GM21717 (cell line): ENCODE measurements around the gene SNTG2.

ENCODE experiments used
- ATAC-seq: cut with Tn5 transposase; IDR thresholded peaks from one replicate; pipeline ENCODE4 v1.9.1; 2021; ENCODE audit warnings: mild to moderate bottlenecking, moderate library complexity; ENCODE audit not compliant: unreplicated experiment

Gene SNTG2

DNA sequence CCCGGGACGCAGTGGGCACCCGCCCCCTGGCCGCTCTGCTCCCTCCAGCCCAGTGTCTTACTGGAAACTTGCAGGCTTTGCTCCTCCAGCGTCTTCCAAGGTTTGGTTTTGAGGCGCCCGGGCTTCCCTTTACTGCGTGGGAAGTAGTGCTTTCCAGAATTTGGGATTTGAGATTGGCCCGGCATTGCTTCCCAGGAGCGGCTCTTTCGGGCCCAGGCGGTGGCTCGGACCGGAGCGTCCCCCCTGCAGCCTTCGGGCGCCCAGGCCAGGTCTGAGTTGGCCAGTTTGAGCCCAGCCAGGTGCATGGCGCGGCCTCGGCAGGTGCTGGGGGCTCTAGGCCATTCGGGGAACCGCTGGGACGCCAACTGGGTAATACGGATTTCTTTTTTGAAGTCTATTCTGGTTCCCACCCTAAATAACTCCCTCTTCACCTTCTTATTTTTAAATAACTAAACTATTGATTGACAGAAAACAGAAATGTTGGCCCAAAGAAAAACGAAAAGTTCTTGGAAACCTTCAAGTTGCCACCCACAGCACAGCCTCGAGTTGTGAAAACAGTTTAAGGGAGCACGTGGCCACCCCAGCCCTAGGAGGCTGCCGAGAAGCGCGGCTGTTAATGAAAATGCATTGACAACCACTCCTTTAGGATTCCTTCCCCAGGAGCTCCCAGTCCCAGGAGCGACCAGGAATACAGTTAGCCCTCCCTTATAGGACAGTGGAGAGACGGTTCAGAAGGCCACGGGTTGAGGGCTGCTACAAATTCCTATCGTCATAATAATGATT lies 766 bp downstream of the SNTG2 start:
- ATAC-seq = no peak

DNA sequence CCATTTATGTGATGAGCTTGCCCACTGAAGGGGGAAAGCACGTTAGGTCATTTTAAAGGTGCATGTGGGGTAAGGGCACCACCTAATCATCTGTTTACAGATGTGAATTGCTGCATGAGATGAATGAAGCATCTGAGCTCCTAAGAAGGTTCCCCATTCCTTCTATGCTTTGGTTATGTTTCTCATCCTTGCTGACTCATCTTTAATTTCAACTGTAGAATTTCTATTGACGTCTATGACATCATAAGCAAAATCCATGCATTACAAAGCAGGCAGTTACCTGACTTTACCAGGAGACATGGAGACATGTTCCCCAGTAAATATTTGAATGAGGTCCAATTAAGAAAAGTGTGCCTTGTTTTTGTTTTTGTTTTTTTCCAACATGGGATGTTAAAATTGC lies 2.8 kb downstream of the SNTG2 start:
- ATAC-seq = no peak

DNA sequence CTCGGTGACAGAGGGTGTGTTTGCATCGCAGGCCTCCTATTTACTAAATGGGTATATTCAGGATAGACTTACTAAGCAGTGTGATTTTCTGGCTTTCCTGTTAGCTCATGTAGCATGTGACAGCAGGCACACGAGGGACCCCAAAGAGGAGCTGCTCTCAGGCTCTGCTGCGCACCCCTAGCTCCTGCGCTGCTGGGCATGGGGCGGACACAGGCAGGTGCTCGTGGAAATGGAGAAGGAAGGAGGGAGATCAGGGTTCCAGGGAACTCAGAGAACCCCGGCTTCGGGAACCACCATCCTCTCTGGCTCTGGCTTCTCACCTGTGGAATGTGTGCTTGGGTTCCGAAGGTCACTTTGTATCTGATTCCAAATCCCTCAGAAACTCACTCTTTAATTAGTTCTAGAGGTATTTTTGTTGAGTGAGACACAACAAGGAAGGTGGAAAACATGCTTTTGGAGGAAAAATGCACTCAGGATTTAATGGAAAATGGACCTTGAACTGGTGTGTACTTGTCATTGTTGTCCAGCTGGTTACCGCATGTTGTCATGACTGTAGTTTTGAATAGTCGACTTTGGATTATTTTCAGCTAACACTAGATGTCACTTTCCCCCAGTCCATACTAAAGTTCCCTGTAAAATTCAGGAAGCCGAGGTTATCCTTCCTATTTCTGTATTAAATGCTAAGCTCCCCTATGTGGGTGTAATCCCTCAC lies 3.5 kb downstream of the SNTG2 start:
- ATAC-seq = no peak

DNA sequence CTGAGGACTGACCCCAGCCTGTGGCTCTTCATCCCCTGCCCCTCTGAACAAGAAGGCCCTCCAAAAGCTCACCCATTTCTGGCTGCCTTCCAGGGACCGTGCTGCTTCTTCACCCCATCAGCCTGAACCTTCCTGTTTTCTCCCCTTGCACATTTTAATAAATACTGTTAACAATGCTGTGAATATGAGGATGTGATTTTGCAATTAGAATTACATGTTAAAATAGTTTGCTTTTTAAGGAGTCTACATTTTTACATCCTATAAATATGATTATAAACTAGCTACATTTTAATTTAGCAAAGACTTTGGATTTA lies 4.0 kb downstream of the SNTG2 start:
- ATAC-seq = no peak

DNA sequence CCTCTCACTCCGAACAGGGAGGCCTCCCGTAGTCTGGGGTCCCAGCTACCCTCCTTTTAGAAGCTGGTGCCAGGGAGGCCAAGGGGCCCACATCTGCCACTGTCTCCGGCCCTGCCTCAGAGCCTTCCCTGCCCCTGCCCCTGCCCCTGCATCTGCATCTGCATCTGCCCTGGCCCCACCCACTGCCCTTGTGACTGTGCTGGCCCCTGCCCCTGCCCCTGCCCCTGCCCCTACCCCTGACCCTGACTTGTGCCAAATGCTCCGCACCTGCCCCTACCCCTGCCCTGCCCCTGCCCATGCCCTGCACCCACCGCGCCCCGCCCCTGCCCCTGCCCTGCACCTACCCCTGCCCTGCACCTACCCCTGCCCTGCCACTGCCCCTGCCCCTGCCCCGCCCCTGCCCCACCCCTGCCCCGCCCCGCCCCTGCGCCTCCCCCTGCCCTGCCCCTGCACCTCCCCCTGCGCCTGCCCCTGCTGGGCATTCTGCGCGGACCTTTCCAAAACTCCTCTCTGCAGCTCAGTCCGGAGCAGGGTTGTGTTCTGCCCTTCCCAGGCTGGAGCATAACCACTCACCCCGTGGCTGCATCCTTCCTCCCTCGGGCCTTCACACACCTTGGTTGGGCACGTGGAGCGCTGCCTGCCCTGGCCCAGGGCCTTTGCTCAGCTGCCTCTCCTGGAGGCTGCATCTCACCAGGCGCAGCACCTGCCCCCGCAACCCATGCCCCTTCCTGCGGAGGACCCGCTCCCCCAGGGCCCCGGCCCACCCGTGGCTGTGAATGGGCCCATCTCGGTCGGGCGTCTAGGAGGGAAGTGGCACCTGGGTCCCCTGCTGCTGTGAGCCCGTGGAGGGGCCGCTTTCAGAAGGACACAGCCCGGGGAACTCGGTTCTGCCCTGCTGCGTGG lies 5.4 kb downstream of the SNTG2 start:
- ATAC-seq = no peak

DNA sequence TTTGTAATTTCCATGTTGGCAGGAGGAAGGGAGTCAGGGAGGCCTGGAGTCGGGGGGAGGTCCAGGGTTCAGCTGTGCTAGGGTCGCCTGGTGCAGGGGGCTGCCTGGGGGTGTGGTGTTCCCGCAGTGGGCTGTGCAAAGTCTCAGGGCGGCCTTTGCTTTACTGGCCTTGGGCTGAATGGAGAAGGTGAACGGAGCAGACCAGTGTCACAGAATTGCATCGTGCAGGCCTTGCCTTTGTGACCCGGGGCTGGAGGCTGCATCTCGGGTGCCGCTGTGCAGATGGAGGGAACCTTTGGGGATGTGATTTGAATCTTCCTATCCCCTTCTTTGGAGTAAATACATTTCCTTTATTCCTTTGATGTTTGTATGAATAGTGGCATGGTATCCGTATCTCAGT lies 8.8 kb downstream of the SNTG2 start:
- ATAC-seq = no peak

DNA sequence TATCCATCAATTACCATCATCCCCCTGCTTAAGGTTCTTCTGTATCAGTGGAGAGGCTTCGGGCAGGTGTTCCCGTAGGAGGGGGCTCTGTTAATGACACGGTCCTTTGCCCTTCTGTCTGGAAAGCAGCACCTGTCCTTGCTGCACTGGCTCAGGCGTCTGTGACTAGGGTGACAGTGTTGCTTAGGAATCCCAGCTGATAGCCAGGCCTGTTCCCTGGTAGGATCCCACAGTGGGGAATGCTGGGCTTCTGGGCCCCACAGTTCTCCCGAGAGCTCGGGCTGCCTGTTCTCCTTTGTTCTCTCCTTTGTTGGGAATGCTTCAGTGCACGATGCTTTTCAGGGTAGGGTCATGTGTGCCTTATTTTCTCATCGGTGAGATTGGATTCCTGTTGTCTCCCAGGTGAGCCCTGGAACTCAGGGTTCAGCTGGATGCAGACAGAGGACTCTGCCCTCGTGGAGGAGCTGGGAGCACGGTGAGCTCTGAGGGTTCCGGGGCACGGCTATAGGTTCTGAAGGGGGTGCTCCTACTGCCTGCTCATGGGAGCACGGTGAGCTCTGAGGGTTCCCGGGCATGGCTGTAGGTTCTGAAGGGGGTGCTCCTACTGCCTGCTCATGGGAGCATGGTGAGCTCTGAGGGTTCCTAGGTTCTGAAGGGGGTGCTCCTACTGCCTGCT lies 9.6 kb downstream of the SNTG2 start:
- ATAC-seq = no peak

DNA sequence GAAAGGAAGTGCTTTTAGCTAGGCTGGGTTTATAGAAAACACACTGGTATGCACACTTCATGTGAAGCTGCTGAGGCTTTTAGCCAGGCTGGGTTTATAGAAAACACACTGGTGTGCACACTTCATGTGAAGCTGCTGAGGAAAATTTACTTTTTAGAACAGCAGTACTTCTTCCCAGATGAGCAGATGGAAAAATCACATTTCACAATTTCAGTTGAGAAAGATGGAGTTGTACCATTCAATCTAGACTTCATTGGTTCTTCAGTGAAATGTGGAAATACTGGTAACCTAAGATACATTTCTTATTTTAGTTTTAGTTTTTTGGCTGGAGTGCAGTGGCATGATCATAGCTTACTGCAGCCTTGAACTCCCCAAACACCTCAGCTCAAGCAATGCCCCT lies 11.1 kb downstream of the SNTG2 start:
- no peak for ATAC-seq

DNA sequence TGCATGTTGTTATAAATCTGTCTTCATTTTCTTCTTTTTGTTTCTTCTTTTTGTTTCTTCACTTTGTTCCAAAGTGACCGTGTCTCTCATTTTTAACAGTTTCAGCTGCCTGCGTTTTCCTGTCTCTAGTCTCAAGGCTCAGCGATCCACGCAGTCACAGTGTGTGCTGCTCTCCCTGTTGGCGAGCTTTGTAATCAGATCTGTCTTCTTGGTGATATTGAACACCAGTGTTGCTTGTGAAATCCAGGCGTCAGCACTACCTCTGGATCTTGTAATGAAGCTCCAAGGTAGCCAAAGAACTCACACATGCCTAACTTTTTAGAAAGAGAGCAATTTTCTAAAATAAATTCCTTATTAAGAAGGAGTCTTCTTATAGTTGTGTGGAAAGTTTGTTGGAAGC lies 13.2 kb downstream of the SNTG2 start:
- no peak for ATAC-seq

DNA sequence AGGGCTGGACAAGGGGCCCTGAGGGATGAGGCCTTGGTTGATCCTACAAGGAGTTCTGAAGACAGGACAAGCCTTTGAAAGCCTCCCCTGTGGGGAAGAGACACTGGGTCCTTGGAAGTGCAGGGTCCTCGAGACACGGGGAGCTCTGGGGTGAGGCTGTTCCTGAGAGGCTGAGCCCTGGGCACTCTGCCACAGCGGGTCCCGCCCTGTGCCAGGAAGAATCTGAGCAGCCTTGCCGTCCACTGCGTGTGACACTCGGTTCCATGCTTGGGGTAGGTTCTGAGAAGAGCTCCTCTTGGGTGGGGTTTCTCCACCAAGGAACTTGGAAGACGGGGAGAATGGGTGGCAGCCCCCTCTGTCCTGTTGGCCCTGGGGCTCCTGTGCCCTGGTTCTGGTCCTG lies 13.9 kb downstream of the SNTG2 start:
- no peak for ATAC-seq

DNA sequence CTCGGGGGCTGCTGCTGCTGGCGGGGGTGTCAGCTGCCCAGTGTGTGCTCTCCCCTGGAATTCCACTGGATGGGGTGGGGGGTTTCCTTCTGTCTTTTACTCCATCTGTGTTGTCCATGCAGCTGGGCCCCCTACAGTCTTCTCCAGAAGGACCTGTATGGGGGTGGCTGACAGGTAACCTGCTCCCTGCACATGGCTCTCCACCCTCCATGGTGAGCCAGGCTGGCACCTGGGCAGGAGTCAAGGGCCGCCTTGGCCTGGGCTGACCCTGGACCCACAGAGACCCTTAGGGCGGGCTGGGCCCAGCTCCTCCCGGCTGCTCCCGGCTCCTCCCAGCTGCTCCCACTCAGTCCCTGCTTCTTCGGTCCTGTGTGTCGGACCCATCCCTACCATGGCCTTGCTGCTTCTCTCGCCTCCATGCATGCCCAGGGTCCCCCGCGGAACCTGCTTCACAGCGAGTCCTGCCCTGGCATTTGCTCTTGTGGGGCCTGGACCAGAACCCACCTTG lies 15.0 kb downstream of the SNTG2 start:
- ATAC-seq = no peak

DNA sequence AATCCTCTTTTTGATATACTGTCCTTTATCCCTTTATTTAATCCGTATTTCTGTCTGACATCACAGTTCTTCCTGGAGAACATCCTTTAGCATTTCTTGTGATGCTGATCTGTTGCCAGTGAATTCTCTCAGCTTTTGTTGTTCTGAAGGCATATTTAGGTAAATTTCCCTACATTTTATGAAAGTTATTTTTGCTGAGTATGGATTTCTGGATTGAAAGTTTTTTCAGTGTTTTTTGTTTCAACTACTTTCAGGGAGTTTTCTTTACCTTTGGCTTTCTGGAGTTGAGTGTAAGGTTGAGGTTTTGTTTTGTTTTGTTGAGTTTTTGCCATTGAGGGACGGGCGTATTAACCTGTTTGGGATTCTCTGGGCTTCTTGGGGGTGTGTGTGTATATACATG lies 22.5 kb downstream of the SNTG2 start:
- ATAC-seq = no peak

DNA sequence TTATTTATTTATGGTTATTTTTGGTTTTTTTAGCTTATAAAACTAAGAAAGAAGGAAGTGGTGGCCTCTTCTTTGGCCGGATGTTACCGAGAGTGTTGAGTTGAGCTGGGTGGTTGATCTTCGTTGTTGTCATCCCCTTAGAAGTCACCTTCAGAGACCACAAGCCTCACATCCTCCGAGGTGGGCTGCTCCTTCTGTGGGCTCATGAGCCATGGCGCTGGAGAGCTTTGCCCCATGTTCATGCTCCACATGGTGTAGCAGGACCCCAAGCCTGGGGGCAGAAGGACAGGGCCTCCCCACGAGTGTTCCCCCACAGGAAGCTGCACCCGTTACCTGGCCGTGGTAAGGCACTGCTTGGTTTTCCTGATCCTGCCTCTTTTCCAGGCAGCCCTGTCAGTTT lies 23.4 kb downstream of the SNTG2 start:
- ATAC-seq = no peak

DNA sequence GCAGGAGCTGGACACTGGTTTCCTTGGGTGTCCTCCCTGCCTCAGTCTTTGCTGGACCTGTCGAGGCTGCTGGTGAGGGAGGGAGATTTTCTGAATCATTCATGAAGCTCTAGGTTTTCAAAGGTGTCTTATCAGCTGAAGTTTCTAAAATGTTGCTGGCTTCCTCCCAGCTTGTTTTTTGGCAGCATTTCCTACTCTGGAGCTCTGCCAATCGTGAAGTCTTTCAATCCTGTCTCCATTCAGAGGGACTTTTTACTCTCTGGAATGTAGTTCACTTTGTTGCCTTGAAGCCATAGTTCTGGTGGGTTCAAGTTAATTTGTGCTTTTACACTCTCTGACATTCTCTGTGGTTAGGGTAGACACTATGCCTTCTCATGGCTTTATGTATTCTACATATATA lies 23.9 kb downstream of the SNTG2 start:
- ATAC-seq = no peak

DNA sequence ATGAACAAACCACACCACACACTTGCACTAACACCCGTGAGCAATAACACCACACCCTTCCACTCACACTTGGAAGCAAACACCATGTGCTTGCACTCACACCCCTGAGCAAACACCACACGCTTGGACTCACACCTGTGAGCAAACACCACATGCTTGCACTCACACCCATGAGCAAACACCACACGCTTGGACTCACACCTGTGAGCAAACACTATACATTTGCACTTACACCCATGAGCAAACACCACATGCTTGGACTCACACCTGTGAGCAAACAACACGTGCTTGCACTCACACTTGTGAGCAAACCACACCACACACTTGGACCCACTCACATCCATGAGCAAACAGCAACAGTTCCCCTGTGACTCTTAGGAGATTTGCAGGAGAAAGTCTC lies 24.4 kb downstream of the SNTG2 start:
- ATAC-seq = no peak

DNA sequence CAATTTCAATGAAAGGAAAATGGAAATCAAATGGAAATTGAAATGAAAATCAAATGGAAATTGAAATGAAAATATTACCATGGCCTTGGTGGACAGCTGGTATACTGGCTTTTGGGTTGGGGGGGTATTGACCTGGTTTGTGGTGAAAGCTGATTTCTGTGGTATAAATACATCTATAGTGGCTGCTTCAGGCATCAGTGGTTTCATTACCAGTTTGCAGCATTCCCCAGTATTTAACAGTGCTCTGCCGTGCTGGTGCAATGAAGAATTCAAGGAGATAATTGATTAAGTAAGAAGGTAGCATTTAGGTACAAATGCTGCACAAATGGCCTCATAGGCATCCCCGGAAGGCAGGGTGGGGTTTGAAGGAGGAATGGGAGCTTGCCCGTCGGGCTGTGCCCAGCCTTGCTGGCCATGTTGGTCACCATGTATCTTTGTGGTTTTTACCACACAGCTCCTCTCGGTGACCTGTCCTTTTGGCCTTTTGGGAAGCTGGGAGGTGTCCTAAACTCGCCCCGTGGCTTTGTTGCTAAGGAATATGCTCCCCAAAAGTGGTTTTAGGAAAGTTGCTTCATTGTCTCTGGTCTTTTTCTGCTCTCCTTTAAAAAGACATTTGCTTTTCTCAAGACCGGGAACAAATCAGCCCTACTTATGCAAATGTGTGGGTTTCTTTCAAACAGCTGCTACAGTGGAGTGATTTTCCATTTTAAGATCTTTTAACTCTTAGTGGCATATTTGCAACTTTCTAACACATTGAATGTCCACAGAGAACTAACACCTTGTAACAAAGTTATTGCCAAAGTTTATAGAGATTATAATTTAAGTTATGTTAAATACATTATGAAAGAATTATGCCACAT lies 28.6 kb downstream of the SNTG2 start:
- ATAC-seq = no peak

DNA sequence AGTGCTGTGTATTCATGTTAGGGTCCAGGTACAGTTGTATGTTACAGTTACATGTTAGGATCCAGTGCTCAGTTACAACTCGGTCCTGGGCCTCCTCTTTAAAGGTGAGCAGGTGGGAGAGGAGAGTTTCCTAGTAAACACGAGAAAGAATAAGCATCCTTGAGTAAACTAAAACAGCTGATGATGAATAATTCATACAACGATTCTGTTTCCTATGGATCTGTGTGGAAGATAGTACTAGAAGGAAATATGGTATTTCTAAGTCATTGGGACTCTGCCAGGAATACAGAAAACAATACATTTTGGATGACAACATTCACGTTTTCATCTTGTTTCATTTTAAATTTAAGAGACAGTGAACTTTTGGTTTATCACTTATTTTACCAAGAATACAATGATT lies 29.5 kb downstream of the SNTG2 start:
- no peak for ATAC-seq

DNA sequence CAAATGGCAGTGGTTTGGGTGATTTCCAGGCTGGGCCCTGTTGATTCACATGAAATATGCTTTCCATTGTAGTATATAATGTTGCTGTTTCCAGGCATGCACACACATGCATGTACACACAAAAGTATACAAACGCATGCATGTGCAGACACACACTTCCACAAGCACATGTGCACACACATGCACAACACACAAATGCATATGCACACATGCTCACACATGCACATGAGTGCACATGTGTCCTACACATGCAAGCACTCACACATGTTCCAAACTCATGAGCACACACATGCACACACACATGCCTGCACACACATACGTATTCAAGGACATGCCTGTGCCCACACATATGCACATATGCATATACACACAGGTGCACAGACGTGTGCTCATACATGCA lies 30.6 kb downstream of the SNTG2 start:
- ATAC-seq = no peak

DNA sequence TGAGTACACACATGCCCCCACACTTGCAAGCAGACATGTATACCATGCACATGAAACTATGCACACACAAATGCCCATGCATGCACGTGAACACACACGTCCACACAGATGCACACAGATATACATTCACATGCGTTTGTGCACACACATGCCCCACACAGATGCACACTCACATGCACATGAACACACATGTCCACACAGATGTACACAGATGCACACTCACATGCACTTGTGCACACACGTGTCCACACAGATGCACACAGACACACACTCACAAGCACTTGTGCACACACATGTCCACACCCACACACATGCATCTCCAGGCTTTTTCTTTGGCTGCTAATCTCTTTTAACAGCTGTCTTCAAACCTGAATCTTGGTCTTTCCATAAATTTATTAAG lies 31.1 kb downstream of the SNTG2 start:
- no peak for ATAC-seq

DNA sequence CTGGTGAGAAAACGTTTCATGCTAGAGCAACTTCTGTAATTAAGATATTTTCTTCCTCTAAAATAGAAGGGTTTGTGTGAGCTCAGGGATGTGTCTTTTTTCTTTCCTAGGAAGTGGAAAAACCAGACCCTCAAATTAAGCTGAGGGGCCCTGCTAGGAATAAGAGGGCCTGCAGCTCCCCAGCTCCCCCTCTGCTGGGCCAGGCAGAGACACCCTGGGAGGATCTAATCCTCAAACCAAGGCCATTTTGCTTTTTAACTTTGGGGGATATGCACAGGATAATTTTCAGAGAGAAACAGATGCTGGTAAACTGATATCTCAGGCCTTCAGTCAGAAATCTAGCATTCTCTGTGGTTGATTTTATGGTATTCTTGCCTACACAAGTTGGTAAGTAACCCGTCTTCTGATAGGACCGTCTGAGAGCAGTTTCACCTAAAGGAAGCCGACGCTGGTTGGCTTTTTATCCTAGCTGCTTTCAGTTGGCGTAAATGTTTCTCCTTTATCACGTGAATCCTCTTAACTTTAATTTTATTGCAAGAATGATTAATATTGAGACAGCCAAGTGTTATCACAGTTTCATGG lies 34.8 kb downstream of the SNTG2 start:
- ATAC-seq = no peak
